ENCODE data around the gene KCNQ1OT1.

GRCh38 chr11:2713661-2714462 is 14.1 kb upstream of the KCNQ1OT1 start:
- TF ChIP-seq ZFP36 (IDR thresholded peaks at IDR 0.05; ENCODE audit: low read depth, low read length, partially characterized antibody), result no peak
- no peak for TF ChIP-seq SRSF9 (IDR thresholded peaks at IDR 0.05; ENCODE audit: borderline replicate concordance, low read depth, low read length)
- TF ChIP-seq NCOA2 (IDR thresholded peaks at IDR 0.05; ENCODE audit: partially characterized antibody in 2 of 2), result no peak
- no peak for TF ChIP-seq ETV1 (tag; conservative IDR thresholded peaks at IDR 0.05; ENCODE audit: low read depth)
- no peak for TF ChIP-seq HNRNPL (IDR thresholded peaks at IDR 0.05; ENCODE audit: low read depth, low read length)
- TF ChIP-seq EZH2 (IDR thresholded peaks at IDR 0.05; ENCODE audit: borderline replicate concordance, low read depth, low read length), result no peak
